CD4-positive, alpha-beta T cell treated with Interferon alpha-2 for 1 hour (primary cell): Measurements from ENCODE around the gene GNAQ.
A peak's percentile ranks its signal among the peaks of the same experiment; 100 is the strongest.

Experiments used
- DNase-seq, 2 donors: peaks; one replicate each; pipeline ENCODE4 v3.0.0-alpha.2; 2020 to 2022

Gene GNAQ

GRCh38 chr9:77966718-77967117 lies 64.9 kb downstream of the GNAQ start:
- DNase-seq: no peak

DNA sequence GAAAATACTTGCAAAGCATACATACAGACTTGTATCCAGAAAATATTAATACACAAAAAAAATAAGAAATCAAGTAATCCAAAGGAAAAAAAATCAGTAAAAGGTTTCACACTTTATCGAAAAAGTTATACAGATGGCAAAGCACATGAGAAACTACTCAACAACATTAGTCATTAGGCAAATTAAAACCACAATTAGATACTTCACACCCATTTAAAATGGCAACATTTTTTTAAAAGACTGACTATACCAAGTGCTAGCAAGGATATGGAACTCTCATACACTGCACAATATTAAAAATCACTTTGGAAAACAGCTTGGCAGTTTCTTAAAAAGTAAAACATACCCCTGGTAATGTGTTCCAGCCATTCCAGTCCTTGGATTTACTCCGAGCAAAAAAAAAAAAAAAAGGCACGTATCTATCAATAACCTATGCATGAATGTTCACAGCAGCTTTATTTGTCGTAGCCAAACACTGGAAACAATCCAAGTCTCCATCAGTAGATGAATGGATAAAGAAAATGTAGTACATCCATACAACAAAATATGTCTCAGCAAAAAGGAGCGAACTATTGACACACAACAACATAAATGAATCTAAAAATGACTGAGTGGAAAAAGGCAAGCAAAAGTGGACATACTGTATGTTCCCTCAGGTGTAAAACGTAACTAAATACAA lies 66.0 kb downstream of the GNAQ start:
- no peak for DNase-seq

DNA sequence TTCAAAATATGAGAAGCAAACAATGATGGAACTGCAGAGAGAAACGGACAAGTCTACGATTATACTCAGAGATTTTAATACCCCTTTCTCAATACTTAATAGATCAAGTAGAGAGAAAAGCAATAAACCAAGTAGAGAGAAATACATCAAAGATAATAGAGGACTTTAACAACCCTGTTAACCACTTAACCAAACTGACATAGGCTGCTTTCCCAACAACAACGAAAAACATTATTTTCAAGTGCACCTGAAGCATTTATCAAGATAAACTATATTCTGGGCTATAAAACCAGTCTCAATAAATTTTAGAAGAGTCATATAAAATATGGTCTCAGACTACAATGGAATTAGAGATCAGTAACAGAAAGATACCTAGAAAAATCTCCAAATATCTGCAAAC lies 67.4 kb downstream of the GNAQ start:
- DNase-seq: no peak

- DNase-seq: no peak
Observed at GRCh38 chr9:77961541-77961940, 70.1 kb downstream of the GNAQ start.

DNA sequence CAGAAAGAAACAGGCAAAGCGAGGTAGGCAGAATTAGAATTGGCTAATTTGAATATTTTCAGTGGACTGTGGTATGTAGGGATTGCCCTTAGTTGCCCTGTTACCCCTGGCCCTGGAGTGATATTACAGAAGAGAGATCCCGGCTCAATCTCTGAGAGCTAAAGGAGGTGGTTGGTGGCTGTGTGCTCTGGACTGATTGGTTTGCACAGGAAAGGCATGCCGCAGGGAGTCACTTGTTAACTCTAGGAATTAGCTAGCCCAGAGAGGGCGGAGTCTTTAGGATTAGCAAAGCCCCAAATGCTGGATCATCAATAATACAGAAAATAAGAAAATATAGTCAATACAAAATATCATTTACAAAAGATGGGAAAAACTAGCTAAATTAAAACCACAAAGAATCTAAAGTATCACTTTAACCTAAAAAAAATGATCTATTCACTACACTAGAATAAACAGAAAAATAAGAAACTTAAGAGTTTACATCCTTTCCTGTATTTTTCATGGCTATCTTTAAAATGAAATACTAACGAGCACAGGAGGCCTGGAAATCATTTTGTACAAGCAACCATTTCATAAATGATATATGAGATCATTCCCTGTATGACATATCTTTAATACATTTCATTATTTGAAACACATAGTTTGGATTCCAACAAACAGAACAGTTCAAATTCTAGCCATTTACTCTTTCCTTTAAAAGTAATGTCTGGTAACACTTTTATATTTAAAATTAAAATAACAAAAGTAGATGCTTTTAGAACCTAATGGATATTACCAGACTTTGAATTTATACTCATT lies 71.1 kb downstream of the GNAQ start:
- no peak for DNase-seq

- DNase-seq: no peak
Observed at GRCh38 chr9:77959803-77960202, 71.8 kb downstream of the GNAQ start.

GRCh38 chr9:77957652-77958051 lies 74.0 kb downstream of the GNAQ start:
- DNase-seq: no peak

- no peak for DNase-seq
Observed at GRCh38 chr9:77956555-77956954, 75.1 kb downstream of the GNAQ start.

DNA sequence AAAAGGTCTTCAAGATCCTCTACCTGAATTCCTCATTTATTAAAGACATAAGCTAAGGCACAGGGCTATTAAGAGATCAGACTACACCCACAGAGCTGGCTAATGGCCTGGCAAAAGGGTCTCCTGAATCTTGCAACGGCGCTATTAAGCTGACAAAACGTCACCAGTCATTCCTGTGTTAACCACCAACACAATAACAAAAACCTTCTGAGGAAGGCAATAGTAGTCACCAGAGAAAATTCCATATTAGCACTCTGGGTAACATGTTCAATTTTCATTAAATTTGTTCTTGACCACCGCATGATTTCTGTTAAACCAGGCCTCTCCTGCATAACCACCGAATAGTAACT lies 77.0 kb downstream of the GNAQ start:
- no peak for DNase-seq

DNA sequence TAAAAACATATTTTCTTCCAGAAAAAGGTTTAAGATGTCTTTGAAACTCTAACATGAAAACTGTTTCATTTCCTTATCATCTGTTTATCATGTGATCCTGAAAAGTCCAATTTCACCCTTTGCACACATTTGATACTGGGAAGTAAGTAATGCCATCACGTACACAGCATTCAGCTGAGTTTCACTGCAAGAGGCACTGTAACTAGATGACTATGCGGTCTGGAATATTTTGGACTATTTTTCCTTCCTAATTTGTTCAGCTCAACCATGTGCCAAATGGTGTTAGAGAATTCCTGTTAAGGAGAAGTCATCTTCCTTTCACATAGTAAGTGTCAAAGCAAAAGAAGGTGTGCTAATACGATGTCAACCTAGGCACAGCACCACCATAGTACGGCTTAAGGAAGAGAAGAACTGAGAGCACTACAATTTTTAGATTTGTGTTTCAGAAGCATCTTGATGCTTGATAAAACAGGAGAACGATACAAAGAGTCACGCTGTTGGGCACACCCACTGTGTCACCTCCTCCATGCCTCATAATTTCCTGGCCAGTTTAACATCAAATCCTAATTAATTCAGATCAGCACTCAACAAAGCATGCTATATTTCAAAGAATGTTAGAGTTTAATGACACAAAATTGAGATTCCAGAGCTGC lies 77.5 kb downstream of the GNAQ start:
- no peak for DNase-seq

DNA sequence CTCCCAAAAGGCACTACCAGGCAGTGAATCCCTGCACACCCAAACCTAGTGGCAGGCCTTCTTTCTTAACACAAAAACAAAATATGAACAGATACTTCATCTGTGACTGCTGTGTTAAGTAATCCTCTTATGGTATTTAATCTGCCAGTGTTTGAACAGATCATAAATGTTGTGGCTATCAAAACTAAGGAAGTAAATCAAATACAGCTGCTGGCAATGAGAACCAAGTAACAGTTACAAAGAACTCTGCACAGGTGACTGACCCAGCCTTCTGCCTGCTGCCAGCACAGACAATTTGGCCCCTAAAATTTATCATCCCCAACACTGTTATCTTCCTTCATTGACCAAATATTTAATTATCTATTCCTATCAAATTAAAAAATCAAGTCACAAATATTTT lies 78.0 kb downstream of the GNAQ start:
- no peak for DNase-seq

GRCh38 chr9:77952635-77953328 lies 78.8 kb downstream of the GNAQ start:
- DNase-seq: no peak

DNA sequence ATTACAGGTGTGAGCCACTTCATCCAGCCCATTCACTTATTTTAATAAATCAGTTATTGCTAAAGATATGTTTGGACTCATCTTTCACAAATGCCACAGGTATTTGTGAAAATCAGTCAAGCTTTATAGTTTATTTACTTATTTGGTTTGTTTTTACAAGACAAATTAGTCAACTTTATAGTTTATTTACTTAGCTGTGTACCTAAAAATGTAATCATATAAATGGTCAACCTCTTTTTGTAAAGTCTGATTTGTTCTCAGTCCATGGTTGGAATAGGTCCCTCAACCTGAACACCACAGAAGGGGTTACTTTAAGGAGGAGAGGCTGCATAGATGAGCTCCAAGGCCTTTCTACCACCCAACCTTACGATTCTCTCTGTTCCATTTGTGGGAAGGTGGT lies 80.2 kb downstream of the GNAQ start:
- no peak for DNase-seq

DNA sequence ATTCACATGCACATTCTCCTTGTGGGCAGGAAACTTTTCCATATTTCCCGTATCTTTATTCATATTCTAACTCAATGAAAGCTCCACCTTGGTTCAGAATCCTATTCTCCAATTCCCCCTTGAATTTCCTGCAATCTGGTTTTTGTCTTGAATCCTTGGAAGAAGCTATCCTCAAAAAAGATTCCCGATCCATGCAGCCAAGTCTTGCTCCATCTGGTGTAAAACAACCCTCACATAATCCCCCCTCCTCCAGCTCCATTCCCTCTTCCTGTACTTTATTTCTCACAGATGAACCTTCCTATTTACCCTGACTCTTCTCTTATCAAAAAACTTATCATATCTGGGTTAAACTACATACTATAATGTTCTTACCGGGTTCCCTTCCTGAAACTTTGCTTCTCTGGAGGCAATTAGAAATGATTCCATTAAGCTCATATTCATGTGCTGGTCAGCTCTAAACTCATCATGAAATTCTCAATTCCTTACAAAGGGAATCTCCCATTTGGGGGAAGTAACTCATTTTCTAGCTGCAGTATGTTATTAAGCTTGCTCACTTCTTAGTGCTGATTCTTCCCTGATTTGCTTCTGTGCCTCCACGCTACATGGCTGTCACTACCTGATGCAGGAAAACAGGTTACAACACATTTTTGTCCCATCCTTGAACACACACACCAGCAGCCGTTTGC lies 81.7 kb downstream of the GNAQ start:
- no peak for DNase-seq

DNA sequence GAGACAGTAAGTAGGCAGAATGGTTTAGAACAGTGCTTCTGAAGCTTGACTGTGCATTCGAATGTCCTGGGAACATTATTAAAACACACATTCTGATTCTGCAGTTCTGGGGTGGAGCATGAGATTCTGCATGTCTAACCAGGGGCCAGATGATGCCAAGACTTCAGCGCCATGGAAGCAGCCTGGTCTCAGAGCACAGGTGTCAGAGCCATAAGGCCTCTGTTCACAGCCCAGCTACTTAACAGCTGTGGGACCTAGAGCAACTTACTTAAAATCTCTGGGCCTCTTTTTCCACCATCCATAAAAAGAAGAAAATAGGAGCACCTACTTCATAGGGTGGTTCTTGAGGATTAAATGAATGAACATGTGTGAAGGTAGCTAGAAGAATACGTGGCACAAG lies 84.0 kb downstream of the GNAQ start:
- no peak for DNase-seq

DNA sequence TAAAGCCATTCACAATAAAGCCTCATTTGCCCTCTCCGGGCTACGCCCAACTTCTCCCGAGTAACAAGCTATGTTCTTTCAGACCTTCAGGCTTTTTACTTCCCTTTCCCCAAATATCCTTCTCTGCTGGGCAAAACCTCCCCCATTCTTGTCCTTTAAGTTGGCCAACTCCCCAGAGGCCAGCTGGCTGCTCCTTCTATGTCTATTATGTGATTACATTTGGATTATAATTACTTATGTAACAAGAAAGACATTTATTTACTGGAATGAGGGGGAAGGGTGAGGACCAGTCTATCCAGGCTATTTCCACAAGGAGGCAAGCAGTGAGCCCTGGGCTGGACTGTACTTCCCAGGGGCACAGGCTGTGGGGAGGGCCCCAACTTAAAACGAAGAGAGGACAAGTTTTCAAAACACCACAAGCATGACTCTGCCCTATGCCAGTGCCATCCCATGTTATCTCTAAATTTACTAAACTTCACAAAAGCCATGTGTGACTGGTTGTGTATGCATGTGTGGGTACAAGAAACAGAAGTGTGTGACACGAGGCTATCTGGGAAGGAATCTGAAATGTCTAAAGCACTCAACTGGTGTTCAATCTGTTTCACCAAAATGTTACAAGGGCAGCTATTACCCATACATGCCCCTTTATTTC lies 84.5 kb downstream of the GNAQ start:
- no peak for DNase-seq

GRCh38 chr9:77946296-77946695 lies 85.3 kb downstream of the GNAQ start:
- DNase-seq: no peak

DNA sequence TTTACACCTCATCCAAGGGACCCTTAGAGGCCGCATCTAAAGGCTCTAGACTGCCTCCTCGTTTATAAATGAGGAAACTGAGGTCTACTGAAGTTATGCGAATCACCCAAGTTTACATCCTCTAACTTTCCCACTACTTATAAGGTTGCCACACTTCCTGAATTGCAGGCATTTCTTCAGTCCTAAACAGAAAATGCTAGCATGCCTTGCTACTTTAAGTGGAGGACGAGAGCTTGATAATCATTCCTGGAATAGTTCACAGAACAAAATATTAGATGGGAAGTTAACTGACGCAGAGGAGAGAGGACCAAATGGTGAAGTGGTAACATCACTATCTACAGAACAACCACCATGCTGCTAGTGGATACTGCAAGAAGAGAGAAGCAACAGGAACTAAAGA lies 85.8 kb downstream of the GNAQ start:
- DNase-seq: no peak

- peak; percentile 43 to 46 for DNase-seq
Observed at GRCh38 chr9:77944556-77945243, 86.9 kb downstream of the GNAQ start.

DNA sequence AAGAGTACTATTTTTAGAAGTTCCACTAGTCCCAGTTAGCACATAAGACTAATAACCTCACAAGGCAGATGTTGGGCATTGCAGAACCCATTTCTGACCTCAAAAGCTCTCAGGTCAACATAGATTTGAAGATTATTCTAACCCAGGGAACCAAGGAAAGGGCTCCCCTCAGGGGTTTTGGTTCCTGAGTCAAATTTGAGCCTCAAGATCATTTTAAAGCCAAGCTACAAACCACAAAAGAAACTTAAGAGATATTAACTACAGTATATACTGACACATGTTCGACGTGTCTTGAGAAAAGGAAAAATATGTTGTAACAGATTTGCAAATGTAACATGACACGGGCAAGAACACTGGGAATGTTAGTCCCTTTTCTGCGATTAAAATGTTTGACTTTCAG lies 88.6 kb downstream of the GNAQ start:
- DNase-seq: no peak

DNA sequence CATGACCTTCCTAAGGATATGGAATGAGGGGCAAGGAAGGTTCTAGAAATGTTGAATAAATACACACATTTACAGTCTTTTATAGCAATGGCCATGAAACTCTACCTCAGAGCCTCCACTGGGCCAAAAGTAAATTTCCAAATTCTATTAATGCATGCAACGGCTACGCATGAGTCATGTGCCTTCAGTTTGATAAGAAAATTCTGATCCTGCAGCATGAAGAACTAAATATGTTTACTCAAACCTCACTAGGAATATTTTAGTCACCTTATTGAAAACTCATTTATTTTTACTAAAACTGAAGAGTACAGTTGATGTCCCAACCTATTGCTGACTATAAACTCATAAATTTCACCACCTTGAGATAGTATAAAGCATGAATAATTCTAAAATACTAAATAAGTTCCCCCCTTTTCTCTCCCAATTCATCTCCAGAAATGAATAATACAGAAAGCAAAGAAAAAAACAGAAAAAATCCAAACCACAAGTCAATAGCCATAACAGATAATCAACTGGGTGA lies 92.4 kb downstream of the GNAQ start:
- no peak for DNase-seq

DNA sequence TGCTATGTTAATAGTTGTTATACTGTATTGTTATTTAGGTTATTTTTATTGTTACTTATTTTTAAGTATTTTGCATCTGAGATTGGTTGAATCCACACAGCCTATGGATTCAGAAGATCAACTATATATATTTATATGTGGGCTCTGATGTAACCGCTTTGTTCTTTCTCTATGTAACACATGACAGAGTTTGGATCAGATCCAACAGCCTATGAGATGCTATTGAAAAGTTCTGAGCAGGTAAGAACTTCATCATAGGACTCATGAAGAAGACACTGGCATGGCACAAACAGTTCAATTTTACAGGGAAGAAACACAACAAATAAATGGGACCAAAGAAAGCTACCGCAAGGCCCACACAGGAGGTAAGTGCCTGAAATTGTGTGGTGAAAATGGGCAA lies 93.4 kb downstream of the GNAQ start:
- DNase-seq: no peak
